ENCODE results near the gene MAPKAPK2.

MAPKAPK2 gene

GRCh38 chr1:206779638-206780037, 94.9 kb downstream of the MAPKAPK2 start:
- DNase-seq: no peak

DNA sequence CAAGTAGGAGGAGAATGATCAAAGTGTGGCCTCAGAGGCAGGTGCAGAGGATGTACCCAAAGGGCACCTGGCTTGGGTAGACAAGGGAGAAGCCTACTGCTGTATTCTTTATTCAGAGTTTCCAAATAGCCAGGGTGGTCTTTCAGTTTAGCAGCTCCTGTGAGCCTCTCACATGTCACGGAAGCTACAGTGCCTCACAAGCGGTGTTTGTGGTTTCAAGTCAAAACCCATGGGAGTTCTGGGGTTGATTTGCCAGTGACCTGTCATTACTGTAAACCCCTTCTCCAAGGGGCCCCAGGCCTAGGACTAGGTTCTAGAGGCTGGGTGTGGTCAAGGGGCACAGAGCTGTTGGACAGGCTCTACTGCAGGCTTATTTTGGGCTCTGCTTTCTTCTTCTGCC, 97.7 kb downstream of the MAPKAPK2 start:
- no peak for DNase-seq

DNA sequence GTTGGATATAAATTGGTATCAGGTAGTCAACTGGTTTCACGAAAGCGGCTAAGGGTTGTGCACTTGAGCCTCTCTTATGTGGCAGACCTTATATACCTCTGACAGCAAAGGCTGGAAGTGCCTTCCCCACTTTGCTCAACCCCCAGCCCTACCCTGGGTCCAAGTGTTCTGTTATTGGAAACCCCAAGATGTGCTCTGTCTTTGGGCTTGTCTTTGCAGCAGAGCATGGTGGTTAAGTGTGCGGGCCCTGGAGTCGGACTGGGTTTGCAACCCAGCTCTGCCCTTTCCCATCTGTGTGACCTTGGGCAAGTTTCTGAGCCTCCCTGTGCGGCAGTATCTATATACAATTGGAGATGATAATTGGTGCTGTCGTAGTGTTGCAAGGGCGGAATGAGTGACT, 98.8 kb downstream of the MAPKAPK2 start:
- no peak for DNase-seq

All from NCI-H524 (cell line).